Ecto neural progenitor cell (in vitro differentiated cells): ENCODE data around the gene TTC16.

ENCODE experiments used
- DNase-seq: peaks from one replicate; pipeline ENCODE4 v3.0.0-alpha.2; 2018; ENCODE audit warnings: low spot score

TTC16 gene

DNA sequence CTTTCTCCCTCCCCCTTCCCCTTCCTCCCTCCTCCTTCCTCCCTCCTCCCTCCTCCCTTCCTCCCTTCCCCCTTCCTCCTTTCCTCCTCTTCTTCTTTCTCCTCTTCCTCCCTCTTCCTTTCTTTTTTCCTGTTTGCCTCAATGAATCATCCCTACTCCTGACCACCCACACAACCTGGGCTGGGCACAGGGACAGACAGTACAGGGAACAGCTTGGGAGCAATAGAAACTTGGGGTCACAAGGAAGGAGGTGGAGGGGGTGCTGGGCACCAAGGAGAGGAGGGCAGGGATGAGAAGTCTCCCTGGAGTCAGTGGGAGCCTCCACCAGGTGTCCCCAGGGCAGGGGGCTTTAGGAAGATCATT lies 5.0 kb downstream of the TTC16 start:
- no peak for DNase-seq

DNA sequence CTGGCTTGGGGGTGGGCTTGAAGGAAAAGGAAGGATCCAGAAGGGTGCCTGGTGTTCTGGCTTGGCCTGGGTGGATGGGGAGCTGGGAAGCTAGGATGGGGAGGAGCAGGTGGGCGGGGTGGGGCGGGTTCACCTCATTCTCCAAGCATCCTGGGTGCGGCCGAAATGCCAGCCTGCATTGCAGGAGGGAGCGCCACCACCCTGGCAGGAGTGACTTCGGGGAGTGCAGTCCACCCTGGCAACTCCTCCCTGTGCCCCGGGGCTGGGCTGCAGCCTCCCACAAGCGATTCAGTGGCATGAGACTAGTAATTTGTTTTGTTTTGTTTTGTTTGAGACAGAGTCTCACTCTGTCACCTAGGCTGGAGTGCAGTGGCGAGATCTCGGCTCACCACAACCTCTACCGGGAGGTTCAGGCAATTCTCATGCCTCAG lies 5.5 kb downstream of the TTC16 start:
- no peak for DNase-seq

DNA sequence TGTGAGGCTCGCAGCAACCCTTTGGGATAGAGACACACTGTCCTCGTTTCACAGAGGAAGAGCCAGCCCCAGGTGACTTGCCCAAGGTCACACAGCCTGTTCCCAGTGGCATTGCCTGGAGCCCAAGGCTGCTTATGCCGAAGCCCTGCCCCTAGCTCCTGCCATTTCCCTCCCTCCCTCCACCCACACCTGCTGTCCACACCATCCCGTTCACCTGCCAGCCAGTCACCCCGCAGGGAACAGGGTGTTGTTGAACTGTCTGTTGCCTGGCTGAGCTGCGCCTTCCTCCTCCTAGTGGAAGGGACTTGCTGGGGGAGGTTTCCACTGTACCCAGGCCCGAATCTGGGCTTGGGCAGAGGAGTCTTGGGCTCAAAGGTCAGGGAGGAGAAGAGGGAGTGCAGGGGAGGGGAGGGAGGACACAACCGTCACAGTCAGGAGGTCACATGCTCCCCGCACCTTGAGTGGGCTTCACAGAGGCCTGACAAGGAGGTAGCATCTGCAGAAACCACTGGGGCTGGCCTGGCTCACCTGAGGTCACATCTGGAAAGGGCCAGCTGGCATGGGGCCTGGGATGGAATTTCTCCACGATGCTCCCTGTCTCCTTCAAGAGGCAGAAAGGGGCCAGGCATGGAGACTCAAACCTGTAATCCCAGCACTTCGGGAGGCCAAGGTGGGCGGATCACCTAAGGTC lies 6.3 kb downstream of the TTC16 start:
- DNase-seq: no peak

- DNase-seq: no peak
Observed at GRCh38 chr9:127723013-127723412, 7.1 kb downstream of the TTC16 start.

GRCh38 chr9:127723444-127723843 lies 7.6 kb downstream of the TTC16 start:
- no peak for DNase-seq

GRCh38 chr9:127724012-127724411 lies 8.1 kb downstream of the TTC16 start:
- DNase-seq: no peak

- no peak for DNase-seq
Observed at GRCh38 chr9:127726871-127727270, 11.0 kb downstream of the TTC16 start.

GRCh38 chr9:127728808-127729207 lies 12.9 kb downstream of the TTC16 start:
- no peak for DNase-seq

GRCh38 chr9:127729522-127730256 lies 13.8 kb downstream of the TTC16 start:
- no peak for DNase-seq

DNA sequence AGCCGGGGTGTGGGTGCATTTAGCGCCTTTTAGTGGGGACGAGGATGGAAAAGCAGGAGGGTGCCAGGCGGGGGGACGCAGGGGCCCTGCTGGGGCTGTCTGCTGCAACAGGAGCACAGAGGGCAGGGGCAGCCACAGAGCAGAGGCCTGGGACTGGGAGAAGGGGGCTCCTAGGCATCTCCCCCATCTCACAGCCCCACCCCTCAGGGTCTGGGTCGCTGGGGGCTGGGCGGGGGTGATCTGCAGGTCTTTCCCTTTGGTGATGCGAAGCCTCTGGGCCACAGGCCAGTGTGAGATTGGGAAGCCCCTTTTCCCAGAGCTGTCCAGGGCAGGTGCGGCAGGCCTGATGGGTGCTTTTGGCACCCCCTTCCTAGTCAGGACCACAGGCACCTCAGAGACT lies 14.4 kb downstream of the TTC16 start:
- no peak for DNase-seq

- no peak for DNase-seq
Observed at GRCh38 chr9:127730799-127731410, 15.0 kb downstream of the TTC16 start.

- DNase-seq: no peak
Observed at GRCh38 chr9:127731938-127732337, 16.1 kb downstream of the TTC16 start.

DNA sequence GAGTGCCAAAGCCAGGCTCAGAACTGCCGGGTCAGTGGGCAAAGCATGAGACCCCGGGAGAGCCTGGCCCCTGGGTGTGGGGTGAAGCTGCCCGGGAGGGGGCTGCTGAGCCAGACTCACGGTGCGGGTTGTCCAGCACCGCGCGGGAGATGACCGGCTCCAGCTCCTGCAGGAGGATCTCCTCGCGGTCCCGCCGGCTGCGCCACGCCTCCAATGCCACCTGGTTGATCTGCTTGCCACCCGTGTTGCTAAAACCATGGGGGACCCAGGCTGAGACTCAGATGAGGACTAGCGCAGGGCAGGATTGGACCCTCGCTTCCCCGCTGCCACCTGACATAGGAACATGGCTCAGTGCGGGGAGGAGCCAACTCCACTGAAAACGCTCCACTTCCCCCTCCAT lies 16.6 kb downstream of the TTC16 start:
- DNase-seq: no peak

DNA sequence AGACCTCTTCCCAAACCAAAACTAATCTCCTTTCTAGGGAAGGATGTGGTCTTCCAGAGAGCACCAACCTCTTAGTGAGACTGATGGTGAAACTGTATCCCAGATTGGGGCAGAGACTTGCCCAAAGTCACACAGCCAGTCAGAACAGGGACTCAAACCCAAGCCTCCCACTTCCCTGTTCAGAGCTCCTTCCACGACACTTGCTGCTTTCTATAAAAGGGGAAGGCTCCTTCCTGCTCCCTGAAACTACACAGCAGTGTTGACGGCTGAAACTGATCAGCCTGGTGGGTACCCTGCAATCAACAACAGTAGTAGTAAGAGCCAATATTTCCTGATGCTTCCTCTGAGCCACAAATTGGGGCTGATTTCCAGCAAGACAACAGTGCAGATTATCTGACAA lies 17.7 kb downstream of the TTC16 start:
- no peak for DNase-seq

DNA sequence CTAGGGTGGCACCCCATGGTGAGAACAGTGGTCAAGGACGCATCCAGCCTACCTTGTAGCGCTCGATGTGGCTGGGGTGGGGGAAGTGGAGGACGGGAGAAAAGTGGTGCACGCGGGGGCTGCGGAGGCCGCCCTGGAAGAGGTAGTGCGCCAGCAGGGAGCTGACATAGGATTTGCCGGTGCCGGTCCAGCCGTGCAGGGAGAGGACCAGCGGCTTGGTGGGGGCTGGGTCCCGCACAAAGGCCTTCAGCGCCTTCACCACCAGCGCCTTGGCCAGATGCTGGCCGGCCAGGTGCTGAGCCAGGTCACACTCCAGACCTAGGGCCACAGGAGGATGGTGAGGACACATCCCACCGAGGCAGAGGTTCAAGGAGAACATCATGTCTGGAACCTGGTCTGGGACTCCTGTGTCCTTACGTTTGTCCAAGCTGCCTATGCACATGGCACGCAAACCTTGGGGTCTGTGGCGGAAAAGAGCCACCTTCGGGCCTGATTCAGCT lies 18.4 kb downstream of the TTC16 start:
- no peak for DNase-seq

GRCh38 chr9:127734747-127735529 lies 19.1 kb downstream of the TTC16 start, which contains the start of gene TOR2A:
TSS of gene TOR2A (minus strand) at chr9:127735294. CDS start at chr9:127735270, 24 bp downstream.
- peak; percentile 98 for DNase-seq

DNA sequence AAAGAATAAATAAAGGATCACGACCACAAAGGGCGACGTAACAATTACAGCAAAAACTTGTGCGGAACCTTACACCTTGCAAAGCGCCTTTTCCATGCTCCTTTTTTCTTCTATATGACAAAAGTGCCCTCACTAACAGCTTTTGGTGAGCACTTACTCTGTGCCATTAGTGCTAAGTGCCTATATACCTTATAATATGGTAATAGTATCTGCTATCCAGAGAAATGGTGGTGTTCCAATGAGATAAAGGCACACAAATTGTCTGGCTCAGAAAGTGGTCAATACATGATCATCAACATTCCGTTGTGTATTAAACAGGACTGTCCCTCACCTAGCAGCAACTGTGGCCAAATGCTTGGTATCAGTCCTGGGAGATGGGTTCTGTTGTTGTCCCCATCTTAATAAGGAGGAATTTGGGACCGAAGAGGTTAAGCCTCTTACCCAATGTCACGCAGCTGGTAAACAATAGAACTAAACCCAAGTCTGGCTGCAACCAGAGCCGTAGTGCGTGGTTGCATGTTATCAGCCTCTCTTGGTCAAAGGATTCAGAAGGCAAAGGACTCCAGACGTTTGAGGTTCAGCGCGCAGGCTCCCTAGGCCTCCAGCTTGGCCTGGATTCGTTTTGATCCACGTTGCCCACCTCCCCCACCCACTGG lies 19.8 kb downstream of the TTC16 start:
- no peak for DNase-seq

- DNase-seq: no peak
Observed at GRCh38 chr9:127738666-127739065, 22.8 kb downstream of the TTC16 start.

- DNase-seq: no peak
Observed at GRCh38 chr9:127739614-127740330, 23.9 kb downstream of the TTC16 start.

GRCh38 chr9:127741831-127742434 lies 26.1 kb downstream of the TTC16 start:
- DNase-seq: peak; percentile 96
